HG02610 (cell line): ENCODE data around the gene ARHGAP22.
"Not testable (repeated sequence)": the region's sequence is repeated elsewhere in the genome, so short reads cannot be mapped to it uniquely, and the experiment has no call there.

Source experiments
- ATAC-seq: cut with Tn5 transposase; IDR thresholded peaks from one replicate; pipeline ENCODE4 v1.9.1; 2021; ENCODE audit warnings: mild to moderate bottlenecking, moderate library complexity; ENCODE audit not compliant: unreplicated experiment

Gene ARHGAP22, protein sequence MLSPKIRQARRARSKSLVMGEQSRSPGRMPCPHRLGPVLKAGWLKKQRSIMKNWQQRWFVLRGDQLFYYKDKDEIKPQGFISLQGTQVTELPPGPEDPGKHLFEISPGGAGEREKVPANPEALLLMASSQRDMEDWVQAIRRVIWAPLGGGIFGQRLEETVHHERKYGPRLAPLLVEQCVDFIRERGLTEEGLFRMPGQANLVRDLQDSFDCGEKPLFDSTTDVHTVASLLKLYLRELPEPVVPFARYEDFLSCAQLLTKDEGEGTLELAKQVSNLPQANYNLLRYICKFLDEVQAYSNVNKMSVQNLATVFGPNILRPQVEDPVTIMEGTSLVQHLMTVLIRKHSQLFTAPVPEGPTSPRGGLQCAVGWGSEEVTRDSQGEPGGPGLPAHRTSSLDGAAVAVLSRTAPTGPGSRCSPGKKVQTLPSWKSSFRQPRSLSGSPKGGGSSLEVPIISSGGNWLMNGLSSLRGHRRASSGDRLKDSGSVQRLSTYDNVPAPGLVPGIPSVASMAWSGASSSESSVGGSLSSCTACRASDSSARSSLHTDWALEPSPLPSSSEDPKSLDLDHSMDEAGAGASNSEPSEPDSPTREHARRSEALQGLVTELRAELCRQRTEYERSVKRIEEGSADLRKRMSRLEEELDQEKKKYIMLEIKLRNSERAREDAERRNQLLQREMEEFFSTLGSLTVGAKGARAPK

DNA sequence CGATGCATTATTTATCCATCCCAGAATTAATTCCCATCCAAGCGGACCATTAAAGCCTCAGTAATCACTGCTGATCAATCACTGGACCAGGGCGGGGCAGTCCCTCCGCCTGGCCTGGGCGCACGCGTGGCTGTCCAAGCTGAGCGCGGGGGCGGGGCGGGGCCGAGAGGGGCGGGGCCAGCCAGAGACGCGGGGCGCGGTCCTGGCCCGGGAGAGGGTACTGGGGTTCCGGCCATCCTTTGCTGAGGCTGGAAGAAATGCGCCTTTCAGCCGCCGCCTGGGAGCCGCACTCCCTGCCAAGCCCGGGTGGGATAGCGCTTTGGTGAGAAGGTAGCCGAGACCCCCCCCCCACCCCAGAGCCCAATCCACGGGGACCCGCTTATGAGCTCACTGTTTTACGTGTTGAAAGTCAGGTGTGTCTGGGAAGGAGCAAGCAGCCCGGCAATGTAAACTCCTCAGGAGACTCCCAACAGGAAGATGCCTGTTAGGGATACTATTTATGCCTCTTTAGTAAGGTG lies at the start of gene ARHGAP22:
Gene ARHGAP22, minus strand, starts transcription at position 83 of the 518 bp plus-strand sequence. CDS start 277 bp downstream, outside the sequence.
- no peak for ATAC-seq

GRCh38 chr10:48653944-48654698 lies 49.2 kb upstream of the ARHGAP22 start:
- no peak for ATAC-seq

GRCh38 chr10:48653347-48653746 lies 48.5 kb upstream of the ARHGAP22 start:
- no peak for ATAC-seq

GRCh38 chr10:48652344-48652743 lies 47.5 kb upstream of the ARHGAP22 start:
- no peak for ATAC-seq

DNA sequence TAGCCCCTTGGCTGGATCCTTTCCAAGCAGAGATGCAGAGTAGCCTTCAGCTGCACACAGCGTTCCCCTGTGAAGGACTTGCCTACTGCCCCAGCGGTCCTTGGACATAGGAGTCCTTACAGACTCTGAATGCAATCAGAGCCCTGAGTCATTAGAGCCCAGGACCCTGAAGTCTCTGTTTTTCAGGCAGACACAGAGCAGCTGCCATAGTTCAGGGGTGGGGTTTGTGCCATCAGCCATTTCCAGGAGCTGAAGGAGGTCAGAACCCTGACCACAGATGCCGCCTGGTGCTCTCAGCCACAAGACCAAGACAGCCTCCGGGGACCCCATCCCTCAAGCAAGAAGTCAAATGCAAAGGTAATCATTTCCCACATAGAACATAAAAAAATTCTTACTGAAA lies 47.0 kb upstream of the ARHGAP22 start:
- ATAC-seq, result no peak

DNA sequence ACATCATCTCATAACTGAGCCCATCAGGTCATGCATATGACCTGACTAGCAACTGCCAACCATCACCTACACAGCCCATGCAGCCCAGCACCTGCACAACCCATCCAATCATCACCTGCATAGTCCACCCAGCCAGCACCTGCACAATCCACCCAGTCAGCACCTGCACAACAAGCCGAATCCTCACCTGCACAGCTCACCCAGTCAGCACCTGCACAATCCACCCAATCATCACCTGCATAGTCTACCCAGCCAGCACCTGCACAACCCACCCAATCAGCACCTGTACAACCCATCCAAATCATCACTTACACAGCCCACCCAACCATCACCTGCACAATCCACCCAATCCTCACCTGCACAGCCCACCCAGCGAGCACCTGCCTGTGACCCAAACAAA lies 46.4 kb upstream of the ARHGAP22 start:
- ATAC-seq, result no peak

DNA sequence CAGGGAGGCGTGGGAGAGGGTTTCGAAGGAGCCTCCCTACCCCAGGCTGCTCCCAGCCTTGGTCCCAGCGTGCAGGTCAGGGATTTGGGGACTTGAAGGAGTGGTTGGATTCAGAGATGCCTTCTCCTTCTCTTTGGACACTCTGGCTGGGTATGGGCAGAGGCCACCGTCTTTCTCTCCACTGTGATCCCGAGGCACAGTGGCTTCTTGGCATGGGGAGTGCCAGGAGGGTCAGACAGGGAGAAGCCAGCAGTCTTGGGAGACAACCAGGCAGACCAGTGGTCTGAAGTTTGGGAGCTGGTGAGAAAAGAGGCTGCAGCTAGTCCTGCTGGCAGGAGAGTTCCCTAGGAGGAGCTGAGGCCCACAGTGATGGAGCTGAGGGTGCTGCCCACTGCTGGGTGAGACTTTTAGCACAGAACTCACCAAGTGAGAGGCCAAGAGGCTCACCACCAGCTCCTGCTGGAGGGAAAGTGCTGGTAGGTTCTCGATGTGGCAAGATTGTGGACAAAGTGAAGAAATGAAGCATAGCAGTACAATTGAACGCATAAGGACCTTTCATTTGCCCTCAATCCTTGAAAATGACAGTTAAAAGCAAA lies 44.6 kb upstream of the ARHGAP22 start:
- ATAC-seq, result no peak

- no peak for ATAC-seq
These were observed 43.5 kb upstream of the ARHGAP22 start for GRCh38 chr10:48648172-48648942.

DNA sequence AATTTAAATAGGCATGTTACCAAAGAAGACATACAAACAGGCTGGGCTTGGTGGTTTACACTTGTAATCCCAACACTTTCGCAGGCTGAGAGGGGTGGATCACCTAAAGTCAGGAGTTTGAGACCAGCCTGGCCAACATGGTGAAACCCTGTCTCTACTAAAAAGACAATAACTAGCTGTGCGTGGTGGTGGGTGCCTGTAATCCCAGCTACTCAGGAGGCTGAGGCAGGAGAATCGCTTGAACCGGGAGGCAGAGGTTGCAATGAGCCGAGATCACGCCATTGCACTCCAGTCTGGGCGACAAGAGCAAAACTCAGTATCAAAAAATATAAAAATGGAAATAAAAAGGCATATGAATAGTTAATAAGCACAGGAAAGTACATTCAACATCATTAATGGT lies 42.2 kb upstream of the ARHGAP22 start:
- ATAC-seq, result not testable (repeated sequence)

DNA sequence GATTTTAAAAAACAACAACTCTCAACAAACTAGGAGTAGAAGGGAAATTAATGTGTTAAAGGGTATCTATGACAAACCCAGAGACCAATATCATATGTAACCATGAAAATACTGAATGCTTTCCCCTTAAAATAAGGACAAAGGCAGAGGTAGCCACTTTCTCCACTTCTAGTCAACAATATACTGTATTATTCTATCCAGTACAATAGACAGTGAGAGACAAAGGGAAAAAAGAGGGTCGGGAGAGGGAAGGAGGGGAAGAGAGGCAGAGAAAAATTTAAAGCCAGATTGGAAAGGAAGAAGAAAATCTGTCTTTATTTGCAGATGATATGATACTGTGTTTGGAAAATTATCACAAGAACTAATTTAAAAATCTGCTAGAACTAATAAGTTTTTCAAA lies 40.7 kb upstream of the ARHGAP22 start:
- ATAC-seq, result no peak

GRCh38 chr10:48641099-48641690 lies 36.3 kb upstream of the ARHGAP22 start:
- ATAC-seq, result not testable (repeated sequence)

GRCh38 chr10:48640326-48640725 lies 35.5 kb upstream of the ARHGAP22 start:
- ATAC-seq, result no peak

GRCh38 chr10:48639632-48640031 lies 34.8 kb upstream of the ARHGAP22 start:
- ATAC-seq, result no peak

- no peak for ATAC-seq
These were observed 34.1 kb upstream of the ARHGAP22 start for GRCh38 chr10:48638739-48639527.

- no peak for ATAC-seq
These were observed 33.3 kb upstream of the ARHGAP22 start for GRCh38 chr10:48638158-48638557.

DNA sequence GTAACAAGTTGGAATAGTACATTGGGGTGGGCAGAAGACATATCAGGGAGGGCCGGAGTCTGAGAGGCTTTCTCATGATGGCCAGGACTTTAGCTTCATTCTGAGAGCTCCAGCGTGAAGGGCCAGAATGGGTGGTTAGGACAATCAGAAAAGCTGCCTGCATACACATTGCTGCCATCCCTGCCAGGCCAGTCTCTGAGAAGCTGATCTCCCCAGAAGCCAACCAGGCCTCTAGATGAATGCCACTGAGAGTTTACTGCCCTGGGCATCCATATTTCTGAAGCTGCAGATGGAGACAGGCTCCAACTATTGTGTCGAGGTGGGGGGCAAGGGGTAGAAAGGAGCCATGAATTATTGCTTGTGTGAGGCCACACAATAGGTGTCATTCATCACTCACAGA lies 32.0 kb upstream of the ARHGAP22 start:
- ATAC-seq, result no peak

- ATAC-seq, result no peak
These were observed 31.4 kb upstream of the ARHGAP22 start for GRCh38 chr10:48636231-48636630.

DNA sequence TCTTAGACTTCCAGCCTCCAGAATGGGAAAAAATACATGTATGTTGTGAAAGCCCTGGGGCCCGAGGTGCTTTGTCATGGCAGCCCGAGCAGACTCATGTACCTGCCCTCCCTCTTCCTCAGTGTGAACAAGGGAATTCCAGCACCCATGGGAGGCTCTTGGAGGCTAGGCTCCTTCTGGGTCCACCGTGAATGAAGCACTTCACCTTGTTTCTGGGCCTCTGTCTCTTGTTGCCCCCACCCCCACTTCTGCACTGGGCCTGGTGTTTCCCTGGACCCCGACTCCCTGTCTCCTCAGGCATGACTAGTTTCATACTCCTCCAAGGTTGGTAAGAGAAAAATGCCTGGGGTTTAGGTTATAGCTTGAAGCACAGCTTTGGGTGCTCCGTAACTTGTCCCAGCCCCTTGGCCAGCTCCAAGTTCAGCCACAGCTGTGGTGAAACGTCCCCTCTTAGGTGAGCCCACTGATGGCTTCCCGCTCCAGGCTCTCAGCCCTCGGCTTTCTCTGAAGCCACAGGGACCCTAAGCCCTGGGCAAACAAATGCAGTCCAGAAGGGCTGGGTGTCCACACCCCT lies 30.2 kb upstream of the ARHGAP22 start:
- ATAC-seq, result no peak
